Measurements from ENCODE around the gene NUB1. TPM values are rescaled to one million over a fixed set of nuclear protein-coding genes. Genes with fewer than 3 reads are reported as not detected.

Gene NUB1
- total and polyA plus RNA-seq, 11 donors = 22.6 to 56.3 (median 39.4) TPM

DNA sequence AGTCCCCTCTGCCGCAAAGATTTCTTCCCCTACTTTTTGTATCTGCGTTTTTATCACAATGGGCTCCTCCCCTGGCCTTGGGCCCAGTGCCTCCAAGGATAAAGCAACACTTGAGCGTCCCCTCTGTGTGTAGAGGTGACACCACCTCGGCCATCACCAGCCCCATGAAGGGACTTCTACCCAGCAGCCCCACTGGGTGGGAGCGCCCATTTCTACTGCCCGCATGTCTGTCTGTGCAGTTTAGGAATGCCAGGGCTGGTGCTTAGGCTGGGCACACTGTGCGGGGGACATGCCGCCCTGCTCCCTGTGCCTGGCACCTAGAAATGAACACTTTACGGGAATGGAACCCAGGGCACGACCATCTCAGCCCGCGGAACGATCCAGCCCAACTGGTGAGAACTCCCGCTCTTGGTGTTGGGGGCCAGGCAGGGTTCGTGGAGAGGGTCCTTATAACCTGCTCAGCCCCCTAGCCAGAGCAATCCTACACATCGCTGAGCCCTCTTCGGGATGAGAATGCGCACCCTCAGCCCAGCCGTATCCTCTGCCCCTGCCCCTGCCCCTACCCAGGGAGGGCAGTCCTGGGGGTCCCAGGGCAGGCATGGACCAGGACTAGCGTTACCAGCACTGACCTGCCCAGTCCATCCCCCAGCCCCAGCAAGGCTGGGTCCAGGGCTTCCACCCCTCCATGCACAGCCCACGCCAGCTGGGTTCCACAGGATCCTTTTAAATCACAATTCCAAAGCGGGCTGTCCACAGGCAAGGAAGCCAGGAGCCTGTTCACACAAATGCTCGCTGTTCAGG, 85.5 kb downstream of the NUB1 start:
- Histone ChIP-seq H3K4me1 (peaks cover 0 to 22% (median 2%) of the 10 kb centered on the region in 12 donors), H3K36me3 (no peaks in the 10 kb centered on the region), H3K27ac (peak overlapping the region in 4 of 12 donors; percentile 23 to 45 (median 35)), H3K4me3 (peak overlapping the region in 1 of 12 donors; percentile 26), H3K9me3 (no peaks in the 10 kb centered on the region), H3K27me3 (peaks cover 0 to 4% (median 0%) of the 10 kb centered on the region in 9 donors)
- 82 to 87% (median 85%) methylated on average over 22 to 23 of the region's 23 CpGs for WGBS, 4 donors
- intact Hi-C loops (cut with DNase I) = no loop called here
- peak in 1 of 4 donors; percentile 10 for ATAC-seq
- TF ChIP-seq POLR2A (IDR thresholded peaks at IDR 0.05) = no peak
- TF ChIP-seq, protein P1, sequence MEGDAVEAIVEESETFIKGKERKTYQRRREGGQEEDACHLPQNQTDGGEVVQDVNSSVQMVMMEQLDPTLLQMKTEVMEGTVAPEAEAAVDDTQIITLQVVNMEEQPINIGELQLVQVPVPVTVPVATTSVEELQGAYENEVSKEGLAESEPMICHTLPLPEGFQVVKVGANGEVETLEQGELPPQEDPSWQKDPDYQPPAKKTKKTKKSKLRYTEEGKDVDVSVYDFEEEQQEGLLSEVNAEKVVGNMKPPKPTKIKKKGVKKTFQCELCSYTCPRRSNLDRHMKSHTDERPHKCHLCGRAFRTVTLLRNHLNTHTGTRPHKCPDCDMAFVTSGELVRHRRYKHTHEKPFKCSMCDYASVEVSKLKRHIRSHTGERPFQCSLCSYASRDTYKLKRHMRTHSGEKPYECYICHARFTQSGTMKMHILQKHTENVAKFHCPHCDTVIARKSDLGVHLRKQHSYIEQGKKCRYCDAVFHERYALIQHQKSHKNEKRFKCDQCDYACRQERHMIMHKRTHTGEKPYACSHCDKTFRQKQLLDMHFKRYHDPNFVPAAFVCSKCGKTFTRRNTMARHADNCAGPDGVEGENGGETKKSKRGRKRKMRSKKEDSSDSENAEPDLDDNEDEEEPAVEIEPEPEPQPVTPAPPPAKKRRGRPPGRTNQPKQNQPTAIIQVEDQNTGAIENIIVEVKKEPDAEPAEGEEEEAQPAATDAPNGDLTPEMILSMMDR (IDR thresholded peaks at IDR 0.05) = no peak
- no peak for DNase-seq

DNA sequence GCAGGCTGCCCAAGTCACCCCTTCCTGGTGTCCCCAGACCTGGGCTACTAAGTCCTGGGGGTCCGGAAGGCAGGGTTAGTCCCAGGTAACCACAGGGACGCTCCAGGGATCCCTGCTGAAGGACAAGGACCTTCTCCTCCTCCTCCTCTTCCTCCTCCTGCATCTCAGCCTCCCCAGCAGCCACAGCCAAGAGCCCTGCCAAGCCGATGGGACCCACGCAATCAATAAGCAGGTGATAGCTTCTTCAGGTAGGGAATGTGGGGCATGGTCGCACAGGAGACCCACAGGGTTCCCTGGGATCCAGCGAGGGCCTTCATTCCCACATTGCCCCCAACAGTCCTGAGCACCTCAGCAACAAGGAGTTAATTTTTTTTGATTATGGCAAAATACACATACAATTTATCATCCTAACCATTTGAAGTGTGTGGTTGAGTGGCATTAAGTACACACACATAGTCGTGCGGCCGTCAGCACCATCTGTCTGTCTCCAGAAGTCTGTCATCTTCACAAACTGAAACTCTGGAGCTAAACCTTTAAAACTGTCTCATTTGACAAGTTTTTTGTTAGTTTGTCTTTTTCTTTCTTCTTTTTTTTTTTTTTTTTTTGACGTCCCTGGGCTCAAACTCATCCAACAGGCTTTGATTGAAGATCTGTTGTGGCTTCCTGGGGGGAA, 86.2 kb downstream of the NUB1 start:
- ATAC-seq (no peak), DNase-seq (no peak)
- intact Hi-C loops (cut with DNase I) = no loop called here
- no peak for TF ChIP-seq POLR2A (IDR thresholded peaks at IDR 0.05)
- TF ChIP-seq, protein P1 (IDR thresholded peaks at IDR 0.05) = no peak
- WGBS, 4 donors = 83 to 88% (median 85%) methylated on average over 7 to 10 of the region's 10 CpGs
- H3K4me3 ChIP-seq = no peak overlapping the region
- peak overlapping the region in 1 of 12 donors; percentile 6 for H3K27ac ChIP-seq
- H3K27me3 ChIP-seq = peaks cover 0 to 4% (median 0%) of the 10 kb centered on the region in 9 donors
- H3K36me3 ChIP-seq = no peaks in the 10 kb centered on the region
- H3K9me3 ChIP-seq = no peaks in the 10 kb centered on the region
- peaks cover 0 to 22% (median 2%) of the 10 kb centered on the region in 12 donors for H3K4me1 ChIP-seq

Other genes starting within 250 kb of the NUB1 start
- under 1 TPM in 5 of 9 donors, not detected in 4; 0.29 to 0.52 (median 0.36) TPM for gene GBX1, start 174.1 kb upstream of the NUB1 start, total RNA-seq
- gene GBX1, start 174.1 kb upstream of the NUB1 start, polyA plus RNA-seq = under 1 TPM in 1 of 2 donors, not detected in 1; 0.27 TPM
- 10 to 100 TPM; 13.1 to 36.4 (median 25.5) TPM for gene ASB10, start 154.6 kb upstream of the NUB1 start, total RNA-seq
- gene ASB10, start 154.6 kb upstream of the NUB1 start, polyA plus RNA-seq = 10 to 100 TPM in 1 of 2 donors, 1 to 10 TPM in 1; 6.9 to 37.1 TPM
- gene H2BK1, start 131.3 kb upstream of the NUB1 start, total RNA-seq = not detected
- gene H2BK1, start 131.3 kb upstream of the NUB1 start, polyA plus RNA-seq = not detected
- gene ABCF2, start 114.6 kb upstream of the NUB1 start, total RNA-seq = 10 to 100 TPM; 23.7 to 48.8 (median 33.0) TPM
- gene ABCF2, start 114.6 kb upstream of the NUB1 start, polyA plus RNA-seq = 10 to 100 TPM; 15.9 to 58.4 TPM
- 10 to 100 TPM; 16.6 to 31.9 (median 18.3) TPM for gene CHPF2, start 109.3 kb upstream of the NUB1 start, total RNA-seq
- gene CHPF2, start 109.3 kb upstream of the NUB1 start, polyA plus RNA-seq = 10 to 100 TPM; 11.4 to 26.4 TPM
- gene SMARCD3, start 93.1 kb upstream of the NUB1 start, total RNA-seq = 100 to 1,000 TPM in 2 of 9 donors, 10 to 100 TPM in 7; 59.7 to 108 (median 92.2) TPM
- 100 to 1,000 TPM in 1 of 2 donors, 10 to 100 TPM in 1; 61.1 to 100 TPM for gene SMARCD3, start 93.1 kb upstream of the NUB1 start, polyA plus RNA-seq
- 1 to 10 TPM in 2 of 9 donors, under 1 TPM in 4, not detected in 3; 0.37 to 1.7 (median 0.52) TPM for gene WDR86, start 68.2 kb downstream of the NUB1 start, total RNA-seq
- gene WDR86, start 68.2 kb downstream of the NUB1 start, polyA plus RNA-seq = not detected
- gene CRYGN, start 98.3 kb downstream of the NUB1 start, total RNA-seq = under 1 TPM in 1 of 9 donors, not detected in 8; 0.52 TPM
- under 1 TPM in 1 of 2 donors, not detected in 1; 0.50 TPM for gene CRYGN, start 98.3 kb downstream of the NUB1 start, polyA plus RNA-seq
- gene RHEB, start 178.1 kb downstream of the NUB1 start, total RNA-seq = 100 to 1,000 TPM in 6 of 9 donors, 10 to 100 TPM in 3; 81.4 to 155 (median 106) TPM
- gene RHEB, start 178.1 kb downstream of the NUB1 start, polyA plus RNA-seq = 100 to 1,000 TPM in 1 of 2 donors, 10 to 100 TPM in 1; 90.1 to 153 TPM

All from heart left ventricle (tissue), 16 donors.